Anterior cingulate cortex (tissue), 58 donors: ENCODE measurements around the gene ZNF71.
A peak's percentile ranks its signal among the peaks of the same experiment; 100 is the strongest.

ENCODE experiments used
- DNase-seq, 58 donors: peaks; one replicate each; lab custom pipeline; 2025; lab: John Stamatoyannopoulos, UW

The ZNF71 gene

GRCh38 chr19:56619121-56619520 lies 24.0 kb downstream of the ZNF71 start:
- DNase-seq = no peak

GRCh38 chr19:56622374-56622773 lies 27.3 kb downstream of the ZNF71 start:
- DNase-seq = no peak

- DNase-seq = no peak
Observed at GRCh38 chr19:56623006-56623405, 27.9 kb downstream of the ZNF71 start.

GRCh38 chr19:56625708-56626107 lies 30.6 kb downstream of the ZNF71 start:
- DNase-seq = no peak

GRCh38 chr19:56633021-56633420 lies 37.9 kb downstream of the ZNF71 start:
- DNase-seq = peak in 1 of 58 donors; percentile 7

- DNase-seq = peak in 45 of 58 donors; percentile 5 to 71 (median 39)
Observed at GRCh38 chr19:56637976-56638555, 43.0 kb downstream of the ZNF71 start.

- no peak for DNase-seq
Observed at GRCh38 chr19:56639217-56639616, 44.1 kb downstream of the ZNF71 start.

- DNase-seq = peak in 7 of 58 donors; percentile 4 to 26 (median 10)
Observed at GRCh38 chr19:56642711-56643459, 47.8 kb downstream of the ZNF71 start, which contains the start of gene SMIM17. Gene SMIM17, plus strand, starts transcription at chr19:56643159. Its CDS starts 2,509 bp downstream, at chr19:56645668.

GRCh38 chr19:56643460-56643955 lies 48.4 kb downstream of the ZNF71 start:
- peak in 1 of 58 donors; percentile 9 for DNase-seq

GRCh38 chr19:56654151-56654550 lies 59.0 kb downstream of the ZNF71 start:
- DNase-seq = no peak

GRCh38 chr19:56660381-56661107 lies 65.4 kb downstream of the ZNF71 start:
- peak in 15 of 58 donors; percentile 5 to 44 (median 22) for DNase-seq

GRCh38 chr19:56661248-56661647 lies 66.1 kb downstream of the ZNF71 start:
- no peak for DNase-seq

GRCh38 chr19:56663931-56664500 lies 68.9 kb downstream of the ZNF71 start:
- DNase-seq = no peak

- DNase-seq = no peak
Observed at GRCh38 chr19:56664511-56664910, 69.4 kb downstream of the ZNF71 start.

- DNase-seq = no peak
Observed at GRCh38 chr19:56667311-56667870, 72.3 kb downstream of the ZNF71 start.

- no peak for DNase-seq
Observed at GRCh38 chr19:56668676-56669075, 73.6 kb downstream of the ZNF71 start.

GRCh38 chr19:56670401-56670960 lies 75.4 kb downstream of the ZNF71 start:
- no peak for DNase-seq

GRCh38 chr19:56670961-56671612 lies 76.0 kb downstream of the ZNF71 start:
- peak in 5 of 58 donors; percentile 20 to 50 (median 39) for DNase-seq

GRCh38 chr19:56671613-56671994 lies 76.5 kb downstream of the ZNF71 start, which contains the start of gene ZNF835:
Gene ZNF835, minus strand, starts transcription at chr19:56671757. Its CDS starts 6,559 bp downstream, at chr19:56665198.
- DNase-seq = peak in 57 of 58 donors; percentile 62 to 98 (median 91)
